ENCODE measurements around the gene LRRC25. TPM values are rescaled to one million over a fixed set of nuclear protein-coding genes. Genes with fewer than 3 reads are reported as not detected.

LRRC25 gene
- total RNA-seq, 1 experiment from 2014 or later = not detected

DNA sequence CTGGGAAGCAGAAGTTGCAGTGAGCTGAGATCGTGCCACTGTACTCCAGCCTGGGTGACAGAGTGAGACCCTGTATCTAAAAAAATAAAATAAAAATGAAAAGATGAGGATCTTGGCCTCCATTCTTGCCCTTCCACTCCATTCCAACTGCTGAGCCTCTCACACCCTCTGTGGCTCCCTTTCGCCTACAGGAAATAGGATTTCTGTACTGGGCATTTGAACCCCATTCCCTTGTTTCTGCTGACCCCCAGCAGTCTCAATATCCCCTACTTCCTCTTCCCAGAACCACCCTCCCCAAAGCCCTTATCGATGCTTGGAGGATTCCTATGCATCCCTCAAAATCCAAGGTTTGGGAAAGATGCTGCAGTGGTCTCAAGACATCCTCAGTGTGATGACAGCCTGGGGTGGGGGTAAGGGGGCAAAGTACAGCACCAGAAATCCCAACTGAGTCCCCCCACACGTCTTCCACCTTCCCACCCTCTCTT, 24.0 kb downstream of the LRRC25 start:
- Mint-ChIP-seq H3K4me1 (ENCODE audit: low read depth, unreplicated experiment) (peaks cover 11% of the 10 kb centered on the region), H3K27ac (ENCODE audit: unreplicated experiment) (peak overlapping the region; percentile 78), H3K9me3 (ENCODE audit: unreplicated experiment) (no peaks in the 10 kb centered on the region), H3K4me3 (ENCODE audit: unreplicated experiment) (peak overlapping the region; percentile 44), H3K36me3 (ENCODE audit: insufficient read depth, unreplicated experiment) (peaks cover 15% of the 10 kb centered on the region), H3K27me3 (ENCODE audit: insufficient read depth, unreplicated experiment) (no peaks in the 10 kb centered on the region)
- no TSS peak for BruUV-seq (replicated peaks)
- Histone ChIP-seq H3K9me3 (no peaks in the 10 kb centered on the region), H3K27me3 (replicated peaks; ENCODE audit: control insufficient read depth, insufficient read depth, low read length) (no peaks in the 10 kb centered on the region), H3K4me1 (peaks cover 58% of the 10 kb centered on the region), H3K4me3 (ENCODE audit: low read depth, low read length) (no peak overlapping the region), H3K36me3 (ENCODE audit: control insufficient read depth, insufficient read depth, low read length) (no peaks in the 10 kb centered on the region)
- no peak for DNase-seq
- TF ChIP-seq, protein P1, sequence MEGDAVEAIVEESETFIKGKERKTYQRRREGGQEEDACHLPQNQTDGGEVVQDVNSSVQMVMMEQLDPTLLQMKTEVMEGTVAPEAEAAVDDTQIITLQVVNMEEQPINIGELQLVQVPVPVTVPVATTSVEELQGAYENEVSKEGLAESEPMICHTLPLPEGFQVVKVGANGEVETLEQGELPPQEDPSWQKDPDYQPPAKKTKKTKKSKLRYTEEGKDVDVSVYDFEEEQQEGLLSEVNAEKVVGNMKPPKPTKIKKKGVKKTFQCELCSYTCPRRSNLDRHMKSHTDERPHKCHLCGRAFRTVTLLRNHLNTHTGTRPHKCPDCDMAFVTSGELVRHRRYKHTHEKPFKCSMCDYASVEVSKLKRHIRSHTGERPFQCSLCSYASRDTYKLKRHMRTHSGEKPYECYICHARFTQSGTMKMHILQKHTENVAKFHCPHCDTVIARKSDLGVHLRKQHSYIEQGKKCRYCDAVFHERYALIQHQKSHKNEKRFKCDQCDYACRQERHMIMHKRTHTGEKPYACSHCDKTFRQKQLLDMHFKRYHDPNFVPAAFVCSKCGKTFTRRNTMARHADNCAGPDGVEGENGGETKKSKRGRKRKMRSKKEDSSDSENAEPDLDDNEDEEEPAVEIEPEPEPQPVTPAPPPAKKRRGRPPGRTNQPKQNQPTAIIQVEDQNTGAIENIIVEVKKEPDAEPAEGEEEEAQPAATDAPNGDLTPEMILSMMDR (IDR thresholded peaks at IDR 0.05; ENCODE audit: insufficient read depth in 1 of 2, low read depth in 1 of 2, low read length in 1 of 2, severe bottlenecking in 1 of 2, unreplicated experiment in 1 of 2) = no peak
- ChIA-PET POLR2A (interaction anchor here (1.3 to 1.8 kb wide), 2 partner anchors 12 to 92 kb away, joined by 7 to 10 read pairs; partner anchors contain the start of genes GDF15 and JUND), CTCF (interaction anchor here (1.4 kb wide), 1 partner anchor 12 kb away, joined by 6 read pairs; the partner anchor contains the start of gene GDF15)
- intact Hi-C loops (cut with micrococcal nuclease; ENCODE audit: unreplicated experiment) = no loop called here

DNA sequence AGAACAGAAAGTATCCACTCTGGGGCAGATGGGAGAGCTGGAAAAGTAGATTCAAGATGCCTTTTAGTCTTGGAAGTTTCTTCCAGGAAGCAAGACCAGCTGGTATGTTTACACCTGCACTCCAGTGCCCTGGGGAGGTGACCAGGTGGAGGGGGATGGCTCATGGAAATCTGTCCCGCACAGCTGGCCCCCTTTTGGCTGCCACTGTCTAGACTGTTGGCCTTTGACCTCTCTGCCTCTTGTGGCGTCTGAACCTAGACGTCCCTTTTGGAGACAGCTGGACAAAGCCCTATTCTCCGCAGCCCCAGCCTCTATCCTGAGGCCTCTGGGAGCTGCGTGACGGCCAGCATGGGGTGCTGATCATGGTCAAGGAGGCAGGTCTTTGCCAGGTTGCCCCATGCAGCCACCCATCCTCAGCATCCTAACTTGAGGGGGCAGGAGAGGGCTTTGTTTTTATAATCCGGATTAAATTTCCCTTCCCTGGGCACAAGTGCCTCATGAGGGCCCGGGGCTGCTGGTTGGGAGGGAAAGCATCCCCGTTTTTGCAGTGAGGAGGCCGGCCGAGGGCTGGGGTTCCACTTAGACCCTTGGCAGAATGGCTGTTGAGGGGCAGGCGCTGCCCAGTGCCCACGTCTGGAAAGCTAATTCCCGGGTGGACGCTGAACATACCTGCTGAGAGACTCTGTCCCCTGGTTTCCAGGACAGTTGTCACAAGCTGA, 28.8 kb downstream of the LRRC25 start:
- intact Hi-C loops (cut with micrococcal nuclease; ENCODE audit: unreplicated experiment) = no loop called here
- Mint-ChIP-seq H3K4me1 (ENCODE audit: low read depth, unreplicated experiment) (peaks cover 11% of the 10 kb centered on the region), H3K9me3 (ENCODE audit: unreplicated experiment) (no peaks in the 10 kb centered on the region), H3K27ac (ENCODE audit: unreplicated experiment) (peak overlapping the region; percentile 60), H3K27me3 (ENCODE audit: insufficient read depth, unreplicated experiment) (no peaks in the 10 kb centered on the region), H3K36me3 (ENCODE audit: insufficient read depth, unreplicated experiment) (peaks cover 8% of the 10 kb centered on the region), H3K4me3 (ENCODE audit: unreplicated experiment) (no peak overlapping the region)
- Histone ChIP-seq H3K4me1 (peaks cover 33% of the 10 kb centered on the region), H3K27me3 (replicated peaks; ENCODE audit: control insufficient read depth, insufficient read depth, low read length) (no peaks in the 10 kb centered on the region), H3K4me3 (ENCODE audit: low read depth, low read length) (no peak overlapping the region), H3K9me3 (no peaks in the 10 kb centered on the region), H3K36me3 (ENCODE audit: control insufficient read depth, insufficient read depth, low read length) (no peaks in the 10 kb centered on the region; the same call in 1 of the 2 replicates)
- POLR2A ChIA-PET = interaction anchor here (0.6 kb wide), 1 partner anchor 20 kb away, joined by 3 read pairs; no protein-coding TSS in a partner anchor
- DNase-seq = peak in 1 of 2 experiments; percentile 58
- CTCF ChIA-PET = interaction anchor here (0.7 kb wide), 1 partner anchor 177 kb away, joined by 3 read pairs; no protein-coding TSS in a partner anchor
- BruUV-seq (replicated peaks) = no TSS peak
- TF ChIP-seq, protein P1 (IDR thresholded peaks at IDR 0.05; ENCODE audit: insufficient read depth in 1 of 2, low read depth in 1 of 2, low read length in 1 of 2, severe bottlenecking in 1 of 2, unreplicated experiment in 1 of 2) = no peak

- Mint-ChIP-seq H3K27ac (ENCODE audit: unreplicated experiment) (peak overlapping the region; percentile 83), H3K9me3 (ENCODE audit: unreplicated experiment) (no peaks in the 10 kb centered on the region), H3K4me3 (ENCODE audit: unreplicated experiment) (no peak overlapping the region), H3K4me1 (ENCODE audit: low read depth, unreplicated experiment) (peaks cover 7% of the 10 kb centered on the region), H3K36me3 (ENCODE audit: insufficient read depth, unreplicated experiment) (peaks cover 17% of the 10 kb centered on the region), H3K27me3 (ENCODE audit: insufficient read depth, unreplicated experiment) (no peaks in the 10 kb centered on the region)
- DNase-seq = no peak
- no peaks in the 10 kb centered on the region for H3K9me3 ChIP-seq
- H3K4me3 ChIP-seq (ENCODE audit: low read depth, low read length) = no peak overlapping the region
- TF ChIP-seq, protein P1 (IDR thresholded peaks at IDR 0.05; ENCODE audit: insufficient read depth in 1 of 2, low read depth in 1 of 2, low read length in 1 of 2, severe bottlenecking in 1 of 2, unreplicated experiment in 1 of 2) = no peak
- intact Hi-C loops (cut with micrococcal nuclease; ENCODE audit: unreplicated experiment) = no loop called here
- H3K36me3 ChIP-seq (ENCODE audit: control insufficient read depth, insufficient read depth, low read length) = peaks cover 2% of the 10 kb centered on the region; the same call in 1 of the 2 replicates
- ChIA-PET CTCF (interaction anchor here (0.6 kb wide), 1 partner anchor 23 kb away, joined by 10 read pairs; no protein-coding TSS in a partner anchor), POLR2A (no interaction called here)
- H3K4me1 ChIP-seq = peaks cover 20% of the 10 kb centered on the region
- no peaks in the 10 kb centered on the region for H3K27me3 ChIP-seq (replicated peaks; ENCODE audit: control insufficient read depth, insufficient read depth, low read length)
- no TSS peak for BruUV-seq (replicated peaks)
Observed at GRCh38 chr19:18366021-18366435, 31.4 kb downstream of the LRRC25 start.

Measured in Caco-2 (cell line).